Thyroid gland (tissue), 4 donors: ENCODE results near the gene ZBTB8OS. TPM values are rescaled to one million over a fixed set of nuclear protein-coding genes. Genes with fewer than 3 reads are reported as not detected.
"Not testable (repeated sequence)": the region's sequence is repeated elsewhere in the genome, so short reads cannot be mapped to it uniquely, and the experiment has no call there.

ENCODE experiments used
- DNase-seq, 2 donors: peaks; one replicate each; pipeline ENCODE4 v3.0.0-alpha.2; 2019
- H3K27ac ChIP-seq, 3 donors: fragments of 200-600 bp; sonication (generic); 1 replicate in 2 of 3; 2 replicates in 1 of 3; pipeline ENCODE4 v1.5.1; 2016 to 2019; ENCODE audit warnings: mild to moderate bottlenecking in 1 of 3, moderate library complexity in 1 of 3
- H3K27me3 ChIP-seq: fragments of 200-600 bp; sonication (generic); one replicate; pipeline ENCODE4 v1.5.1; 2019
- H3K36me3 ChIP-seq, 2 donors: fragments of 200-600 bp; sonication (generic); one replicate each; pipeline ENCODE4 v1.5.1; 2016 to 2019
- H3K4me1 ChIP-seq, 2 donors: fragments of 200-600 bp; sonication (generic); one replicate each; pipeline ENCODE4 v1.5.1; 2017 to 2019
- H3K4me3 ChIP-seq, 3 donors: fragments of 200-600 bp; sonication (generic); replicated peaks in 1 of 3; 1 replicate in 2 of 3; 2 replicates in 1 of 3; pipeline ENCODE4 v1.5.1; 2016; ENCODE audit warnings: mild to moderate bottlenecking in 1 of 3
- H3K9me3 ChIP-seq: fragments of 200-600 bp; sonication (generic); one replicate; pipeline ENCODE4 v1.5.1; 2017
- CTCF ChIP-seq, 6 experiments: fragments of 200-600 bp in 3 of 6; fragments of 450-650 bp in 3 of 6; sonication (generic) in 3 of 6; IDR thresholded peaks; one replicate each; pipeline ENCODE4 v1.5.1; 2016 to 2019; ENCODE audit warnings: antibody characterized with exemption in 6 of 6, mild to moderate bottlenecking in 2 of 6, inconsistent platforms in 1 of 6, moderate library complexity in 1 of 6
- POLR2A ChIP-seq, 2 donors: fragments of 450-650 bp; IDR thresholded peaks; one replicate each; pipeline ENCODE4 v1.6.1; 2017; ENCODE audit warnings: antibody characterized with exemption in 2 of 2, mild to moderate bottlenecking in 2 of 2, moderate library complexity in 1 of 2
- WGBS, 2 donors: methylation state at CpG; one replicate each; pipeline ENCODE4 v1.1.5; 2017; 5-methylcytosine and 5-hydroxymethylcytosine counted together
- intact Hi-C: fragments of 100-400 bp; cut with DNase I; formaldehyde crosslinking; loops from one replicate; pipeline ENCODE4 v1.15.1; 2023
- total RNA-seq, 4 donors: library from RNA; depleted of rRNA; stranded (reverse); fragments of >200 nt; gene quantifications; one replicate each; pipeline ENCODE4 v1.2.3, GENCODE V29; 2016

Gene ZBTB8OS
- total RNA-seq, 4 donors from 2014 or later: 28.3 to 43.4 (median 34.9) TPM

- Histone ChIP-seq H3K27ac (peak within 1 kb of the TSS; percentile 97 to 99 (median 98)), H3K4me1 (peaks cover 21 to 34% of the 10 kb centered on the region in 2 donors), H3K27me3 (no peaks in the 10 kb centered on the region), H3K9me3 (no peaks in the 10 kb centered on the region), H3K36me3 (peaks cover 0 to 3% of the 10 kb centered on the region in 2 donors), H3K4me3 (peak within 1 kb of the TSS; percentile 52 to 87 (median 81))
- TF ChIP-seq CTCF (IDR thresholded peaks at IDR 0.05) (no peak), POLR2A (IDR thresholded peaks at IDR 0.05) (peak; percentile 63 to 90)
- 0 to 1% methylated on average over 6 to 23 of the region's 67 CpGs for WGBS, 2 donors
- peak; percentile 98 for DNase-seq
- intact Hi-C loops: no loop called here
Measured at GRCh38 chr1:32650752-32651460, 556 bp upstream of the ZBTB8OS start, which contains the start of gene RBBP4. TSS of gene RBBP4 (plus strand) at chr1:32651208. CDS start at chr1:32651307, 99 bp downstream.

- Histone ChIP-seq H3K4me1 (peaks cover 13 to 27% of the 10 kb centered on the region in 2 donors), H3K4me3 (no peak overlapping the region), H3K27ac (no peak overlapping the region), H3K27me3 (no peaks in the 10 kb centered on the region), H3K36me3 (no peaks in the 10 kb centered on the region), H3K9me3 (no peaks in the 10 kb centered on the region)
- 69 to 77% methylated on average over 6 of the region's 6 CpGs for WGBS, 2 donors
- intact Hi-C loops: no loop called here
- DNase-seq: no peak
- TF ChIP-seq CTCF (IDR thresholded peaks at IDR 0.05): no peak
- TF ChIP-seq POLR2A (IDR thresholded peaks at IDR 0.05): no peak
Measured at GRCh38 chr1:32647308-32648134, 2.8 kb downstream of the ZBTB8OS start.

GRCh38 chr1:32644426-32644825 lies 5.9 kb downstream of the ZBTB8OS start:
- TF ChIP-seq POLR2A (IDR thresholded peaks at IDR 0.05): no peak
- no peak for TF ChIP-seq CTCF (IDR thresholded peaks at IDR 0.05)
- no peak overlapping the region for H3K27ac ChIP-seq
- 90 to 94% methylated on average over 4 of the region's 4 CpGs for WGBS, 2 donors

GRCh38 chr1:32642292-32642827 lies 8.0 kb downstream of the ZBTB8OS start:
- intact Hi-C loops, H3K36me3 ChIP-seq, H3K4me1 ChIP-seq, H3K27me3 ChIP-seq, H3K4me3 ChIP-seq, H3K27ac ChIP-seq, DNase-seq, H3K9me3 ChIP-seq: not testable (repeated sequence)
- 76 to 77% methylated on average over 8 of the region's 8 CpGs for WGBS, 2 donors

More at GRCh38 chr1:32644426-32644825, 5.9 kb downstream of the ZBTB8OS start:
- intact Hi-C loops: no loop called here
- no peaks in the 10 kb centered on the region for H3K9me3 ChIP-seq
- no peaks in the 10 kb centered on the region for H3K36me3 ChIP-seq
- no peak overlapping the region for H3K4me3 ChIP-seq
- no peaks in the 10 kb centered on the region for H3K27me3 ChIP-seq
- no peak for DNase-seq
- peaks cover 4 to 18% of the 10 kb centered on the region in 2 donors for H3K4me1 ChIP-seq

- 91 to 93% methylated on average over 1 of the region's 1 CpG for WGBS, 2 donors
- DNase-seq: no peak
- no peak overlapping the region for H3K4me3 ChIP-seq
- TF ChIP-seq POLR2A (IDR thresholded peaks at IDR 0.05): no peak
- TF ChIP-seq CTCF (IDR thresholded peaks at IDR 0.05): no peak
- no peaks in the 10 kb centered on the region for H3K9me3 ChIP-seq
- no peaks in the 10 kb centered on the region for H3K27me3 ChIP-seq
- H3K27ac ChIP-seq: no peak overlapping the region
- intact Hi-C loops: no loop called here
- H3K36me3 ChIP-seq: no peaks in the 10 kb centered on the region
- no peaks in the 10 kb centered on the region for H3K4me1 ChIP-seq
Measured at GRCh38 chr1:32639489-32640075, 10.8 kb downstream of the ZBTB8OS start.
